ENCODE data around the gene CTNNBIP1.

CTNNBIP1 gene

DNA sequence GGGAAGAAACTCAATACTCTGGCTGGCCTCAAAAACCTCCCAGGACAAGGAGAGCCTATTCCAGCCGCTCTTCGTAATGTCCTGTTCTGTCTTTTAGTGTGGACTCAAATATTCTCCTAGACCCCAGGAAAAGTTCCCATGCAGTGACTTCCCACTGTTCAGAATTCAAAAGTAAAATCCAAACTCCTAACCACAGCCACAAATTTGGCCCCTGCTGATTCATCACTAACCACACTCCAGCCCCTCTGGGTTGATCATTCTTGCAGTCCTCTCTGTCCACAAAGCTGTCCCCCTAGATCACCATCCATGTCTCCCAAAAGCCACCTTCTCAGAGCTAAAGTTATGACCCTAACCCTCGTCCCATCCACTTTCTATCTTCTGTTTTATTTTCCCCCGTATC is 5.1 kb downstream of the CTNNBIP1 start:
- no peak for DNase-seq (ENCODE audit: low read depth in 3 of 3, low spot score in 1 of 3)

DNA sequence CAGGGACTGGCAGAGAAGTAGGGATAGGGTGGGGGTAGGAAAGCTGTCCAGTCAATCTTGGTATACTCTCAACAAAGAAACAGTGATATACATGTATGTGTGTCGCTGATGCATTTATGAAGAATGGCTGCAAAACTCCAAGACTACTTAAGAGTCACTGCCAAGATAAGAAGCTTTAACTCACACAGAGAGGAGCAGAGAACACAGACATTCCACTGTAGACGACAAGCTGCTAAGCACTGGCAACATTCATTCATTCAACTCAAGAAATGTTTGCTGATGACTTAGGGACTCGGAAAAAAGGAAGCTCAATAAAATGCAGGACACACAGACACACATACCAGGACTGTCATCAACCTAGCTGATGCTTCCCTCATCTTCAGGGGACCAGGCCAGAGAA is 5.5 kb downstream of the CTNNBIP1 start:
- DNase-seq (ENCODE audit: low read depth in 3 of 3, low spot score in 1 of 3): no peak

DNA sequence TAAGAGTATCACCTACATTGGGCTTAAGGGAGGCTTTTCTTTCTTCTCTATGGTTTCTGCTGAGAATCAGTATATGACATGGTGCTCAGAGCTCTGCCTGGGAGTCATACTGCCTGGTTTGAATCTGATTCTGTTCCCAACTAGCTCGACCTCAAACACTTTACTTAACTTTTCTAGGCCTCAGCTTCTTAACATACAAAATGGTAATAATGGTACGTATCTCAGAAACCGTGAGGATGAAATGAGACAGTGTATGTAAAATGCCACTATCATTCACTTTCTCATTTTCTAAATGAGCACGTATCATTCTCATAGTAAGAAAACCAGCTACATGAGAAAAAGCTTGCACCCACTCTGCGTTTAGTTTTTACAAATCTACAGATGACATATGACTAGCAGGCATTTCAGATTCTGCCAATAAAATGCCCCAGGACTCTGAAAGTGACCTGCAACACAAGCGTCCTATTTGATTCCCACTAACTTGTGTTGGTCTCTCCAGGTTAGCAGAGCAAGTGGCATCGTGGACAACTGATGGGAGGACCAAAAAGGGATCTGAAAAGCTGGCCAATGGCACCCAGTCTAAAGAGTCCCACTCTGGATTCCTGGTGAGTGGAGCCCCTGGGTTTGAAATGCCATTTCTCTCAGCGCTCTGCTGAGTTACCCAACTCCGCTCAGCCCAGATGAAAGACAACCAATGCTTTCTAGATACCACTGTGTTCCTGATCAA is 6.1 kb downstream of the CTNNBIP1 start:
- no peak for DNase-seq (ENCODE audit: low read depth in 3 of 3, low spot score in 1 of 3)

DNA sequence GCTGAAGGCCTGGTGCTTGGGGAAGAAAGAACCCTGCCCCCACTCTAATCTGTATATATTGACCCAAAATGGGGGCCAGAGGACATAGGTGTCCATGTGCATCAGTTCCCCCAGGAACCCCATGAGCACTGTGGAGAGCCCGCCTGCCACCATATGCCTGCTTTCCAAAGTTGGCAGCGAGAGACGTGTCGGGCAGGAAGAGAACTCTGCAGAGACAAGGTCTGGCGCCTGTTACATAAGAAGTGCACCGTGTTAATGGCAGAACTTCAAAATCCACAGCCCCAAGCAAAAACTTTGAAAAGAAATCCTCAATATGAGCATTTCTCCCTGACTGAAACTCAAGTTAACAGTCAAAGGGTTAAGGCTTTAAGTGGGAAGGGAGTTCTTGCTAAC is 8.0 kb downstream of the CTNNBIP1 start:
- no peak for DNase-seq (ENCODE audit: low read depth in 3 of 3, low spot score in 1 of 3)

DNA sequence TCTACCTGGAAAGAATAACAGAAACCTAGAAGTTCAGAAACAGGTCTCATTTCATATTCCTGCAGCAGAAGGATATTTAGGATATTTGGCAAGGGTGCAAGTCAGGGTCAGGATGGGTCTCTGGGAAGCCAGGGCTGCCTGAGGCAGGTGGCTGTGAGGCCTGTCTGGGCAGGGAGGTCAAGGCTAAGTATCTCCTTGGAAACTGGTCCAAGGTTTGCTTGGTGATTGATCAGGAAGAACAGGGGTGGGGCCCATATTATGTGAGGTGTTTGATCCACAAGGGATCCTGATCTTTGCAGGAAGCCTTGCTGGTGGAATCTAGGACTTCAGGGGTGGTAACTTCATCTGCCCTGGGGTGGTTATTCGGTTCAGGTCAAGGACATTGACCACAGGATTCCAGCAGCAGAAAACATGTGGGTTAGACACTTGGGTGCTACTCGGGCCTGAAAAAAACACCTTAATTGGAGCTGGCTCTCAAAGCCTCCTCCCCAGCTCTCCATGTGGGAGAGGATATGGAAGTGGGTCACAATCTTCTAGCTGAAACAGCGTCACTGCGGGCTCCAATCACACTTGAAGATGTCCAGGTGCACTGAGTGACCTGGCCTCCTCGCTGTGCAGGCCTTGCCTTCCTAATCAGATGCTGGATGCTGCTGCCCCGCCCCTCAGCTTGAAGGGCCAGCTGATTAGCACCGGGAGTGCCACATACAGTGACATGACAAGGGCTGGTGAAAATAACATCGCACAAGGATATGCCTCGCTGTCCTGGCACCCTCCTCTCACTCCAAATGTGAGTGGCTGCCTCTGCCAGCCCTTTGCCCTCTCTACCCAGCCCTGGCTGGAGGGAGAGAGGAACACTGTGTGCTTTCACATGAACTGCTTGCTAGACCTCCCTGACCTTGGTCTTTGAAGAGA is 8.7 kb downstream of the CTNNBIP1 start:
- no peak for DNase-seq (ENCODE audit: low read depth in 3 of 3, low spot score in 1 of 3)

DNA sequence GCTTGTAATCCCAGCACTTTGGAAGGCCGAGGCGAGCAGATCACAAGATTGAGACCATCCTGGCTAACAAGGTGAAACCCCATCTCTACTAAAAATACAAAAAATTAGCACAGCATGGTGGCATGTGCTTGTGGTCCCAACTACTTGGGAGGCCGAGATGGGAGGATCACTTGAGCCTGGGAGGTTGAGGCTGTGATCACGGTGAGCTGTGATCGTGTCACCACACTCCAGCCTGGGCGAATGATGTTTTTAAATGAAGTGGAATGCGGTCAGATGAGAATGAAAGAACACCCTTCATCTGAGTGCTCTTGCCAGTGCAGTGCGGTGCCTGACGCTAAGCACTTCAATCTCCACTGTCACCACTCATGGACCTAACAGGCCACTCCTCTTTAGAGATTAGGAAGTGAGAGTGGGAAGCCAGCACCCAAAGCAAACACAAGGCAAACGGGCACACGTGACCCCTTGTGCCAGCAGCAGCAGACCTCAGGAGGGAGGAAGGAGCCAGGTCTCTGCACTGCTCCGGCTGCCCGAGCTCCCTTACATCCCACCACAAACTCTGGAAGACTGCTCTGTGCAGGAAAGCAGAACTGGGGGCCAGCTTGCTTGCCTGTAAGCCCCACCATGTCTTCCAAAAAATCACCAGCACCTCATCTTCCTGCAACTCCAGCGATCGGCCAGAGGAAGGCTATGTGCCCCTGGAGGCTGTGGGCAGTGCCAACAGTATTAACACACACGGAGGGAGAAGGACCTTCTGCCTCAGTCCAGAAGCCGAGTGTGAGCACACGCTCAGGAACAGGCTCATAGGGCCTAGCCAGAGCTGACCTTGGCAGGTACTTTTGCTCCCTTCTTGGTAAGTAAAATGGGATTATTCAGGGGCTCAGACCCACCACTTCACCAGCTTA is 9.7 kb downstream of the CTNNBIP1 start:
- DNase-seq (ENCODE audit: low read depth in 3 of 3, low spot score in 1 of 3): no peak

DNA sequence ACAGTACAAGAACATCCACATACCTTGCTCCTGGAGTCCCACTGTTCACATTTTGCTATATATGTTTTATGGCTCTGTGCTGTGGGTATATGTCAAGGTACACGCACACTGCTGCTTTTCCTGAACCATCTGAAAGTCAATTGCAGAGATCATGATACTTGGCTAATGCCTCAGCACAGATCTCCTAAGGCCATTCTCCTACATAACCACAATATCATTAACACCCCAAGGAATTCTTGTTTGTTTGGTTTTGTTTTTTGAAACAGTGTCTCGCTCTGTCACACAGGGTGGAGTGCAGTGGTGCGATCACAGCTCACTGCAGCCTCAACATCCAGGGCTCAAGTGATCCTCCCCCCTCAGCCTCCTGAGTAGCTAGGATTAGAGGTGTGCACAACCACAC is 16.0 kb downstream of the CTNNBIP1 start:
- no peak for DNase-seq (ENCODE audit: low read depth in 3 of 3, low spot score in 1 of 3)

DNA sequence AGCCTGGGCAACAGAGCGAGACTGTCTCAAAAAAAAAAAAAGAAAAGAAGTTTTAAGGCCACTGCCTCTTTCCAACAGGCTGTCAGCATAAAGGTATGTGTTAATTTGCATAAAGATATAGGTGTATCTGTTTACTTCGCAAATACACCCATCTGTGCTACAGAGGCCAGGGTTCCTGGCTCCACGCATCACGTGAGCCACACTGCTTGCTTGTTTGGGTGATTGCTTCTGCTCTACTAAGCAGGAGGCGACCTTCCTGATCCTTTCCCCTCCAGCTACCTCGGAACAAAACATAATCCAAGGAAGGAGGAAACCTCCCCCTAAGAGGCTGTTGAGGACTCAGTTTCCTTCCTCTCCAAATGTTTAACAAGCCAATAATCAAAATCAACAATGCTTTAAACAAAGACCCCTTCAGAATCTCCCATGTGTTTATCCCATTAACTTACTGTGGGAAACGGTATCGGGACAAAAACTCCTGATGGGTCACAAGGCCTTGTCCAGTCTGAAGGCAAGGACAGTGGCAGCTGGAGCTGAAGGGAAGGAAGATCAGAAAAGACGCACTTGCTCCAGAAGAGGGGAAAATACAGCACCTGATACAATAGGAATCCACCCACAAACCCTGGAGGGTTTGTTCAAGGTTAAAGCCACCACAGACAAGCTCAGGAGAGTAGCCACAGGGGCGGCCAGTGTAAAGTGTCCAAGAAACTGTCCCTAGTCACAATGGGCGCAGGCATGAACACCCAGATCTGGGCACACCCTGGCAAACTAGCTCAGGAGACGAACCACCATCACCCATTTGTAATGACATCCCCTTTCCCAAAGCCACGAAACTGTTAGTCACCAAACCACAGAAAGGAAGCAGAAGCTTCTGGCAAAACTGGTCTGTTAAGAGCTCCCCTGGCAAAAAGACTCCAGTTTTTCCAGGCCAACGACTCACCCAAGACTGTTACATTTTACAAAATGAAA is 17.2 kb downstream of the CTNNBIP1 start:
- no peak for DNase-seq (ENCODE audit: low read depth in 3 of 3, low spot score in 1 of 3)

DNA sequence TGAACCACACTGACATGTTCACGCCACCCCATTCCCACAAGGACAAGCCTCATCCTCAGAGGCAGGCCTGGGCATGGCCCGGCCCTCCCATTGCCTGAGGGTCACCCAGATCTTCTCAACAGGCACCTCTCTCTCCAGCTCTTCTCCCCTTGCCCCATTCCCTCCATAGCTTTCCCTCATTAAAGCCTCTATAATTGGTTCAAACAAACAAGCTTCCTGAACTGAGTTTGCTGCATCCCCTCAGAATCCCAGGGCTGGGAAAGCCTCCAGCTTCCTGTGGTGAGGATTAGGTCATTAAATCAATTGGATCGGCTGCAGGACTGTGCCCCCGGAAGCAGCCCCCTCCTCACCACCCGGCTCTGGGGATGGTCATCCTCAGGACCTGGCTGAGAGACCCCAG is 18.9 kb downstream of the CTNNBIP1 start:
- no peak for DNase-seq (ENCODE audit: low read depth in 3 of 3, low spot score in 1 of 3)

DNA sequence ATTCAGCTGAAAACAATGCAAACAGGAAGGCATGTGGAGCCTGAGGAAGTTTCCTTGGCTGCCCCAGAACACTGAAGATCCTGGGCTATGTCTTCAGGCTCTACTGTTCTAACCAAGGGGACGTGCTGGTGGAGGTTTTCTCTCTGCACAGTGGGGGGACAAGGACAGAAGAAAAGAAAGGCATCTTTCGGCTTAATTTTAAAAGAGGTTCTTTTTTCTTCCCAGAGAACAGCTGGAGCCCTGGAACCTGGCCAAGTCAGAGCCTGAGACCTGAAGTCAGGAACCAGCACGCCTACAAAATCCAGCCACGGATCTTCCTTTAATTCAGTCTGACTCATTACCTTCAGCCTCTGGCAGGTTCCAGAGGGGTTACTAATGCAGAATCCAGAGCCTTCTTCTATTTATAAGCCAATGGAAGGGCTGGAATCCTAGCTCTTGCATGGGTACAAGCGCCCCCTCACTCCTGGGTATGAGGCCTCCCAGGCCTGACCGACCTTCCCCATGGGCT is 19.8 kb downstream of the CTNNBIP1 start:
- DNase-seq (ENCODE audit: low read depth in 3 of 3, low spot score in 1 of 3): no peak

DNA sequence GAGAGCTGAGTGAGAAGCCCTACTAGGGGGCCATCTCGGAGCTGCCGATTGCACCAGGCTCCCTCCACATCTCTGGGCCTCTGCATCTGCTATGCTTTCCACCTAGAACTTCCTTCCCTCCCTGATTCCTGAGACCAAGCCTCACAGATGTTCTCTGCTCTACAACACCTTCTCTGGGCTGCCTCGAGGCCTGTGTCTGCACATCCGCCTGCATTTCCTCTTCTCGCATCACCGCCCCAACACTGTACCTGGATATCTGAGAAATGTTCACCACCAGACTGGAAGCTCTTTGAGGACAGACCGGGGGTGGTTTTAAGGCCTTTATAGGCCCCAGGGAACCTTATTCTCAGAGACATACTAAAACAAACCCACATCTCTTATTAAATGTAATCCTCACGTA is 20.7 kb downstream of the CTNNBIP1 start:
- no peak for DNase-seq (ENCODE audit: low read depth in 3 of 3, low spot score in 1 of 3)

DNA sequence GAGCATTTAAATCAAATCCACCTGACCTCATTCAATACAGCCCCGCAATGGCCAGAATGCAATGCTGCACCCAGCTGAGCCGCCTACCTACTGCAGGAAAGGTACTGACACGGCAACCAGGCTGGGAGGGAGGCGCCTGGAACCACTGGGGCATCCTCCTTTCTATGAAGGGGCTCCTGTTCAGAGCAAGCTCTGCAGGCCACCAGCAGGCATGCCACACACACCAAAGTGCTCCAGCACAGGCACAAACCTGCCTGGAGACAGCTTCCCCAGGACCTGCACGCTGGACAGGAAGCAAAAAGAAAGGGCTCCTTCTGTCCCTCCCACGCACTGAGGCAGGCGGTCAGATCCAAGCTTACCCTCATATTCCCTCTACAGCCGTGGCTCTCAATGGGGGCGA is 21.2 kb downstream of the CTNNBIP1 start:
- DNase-seq (ENCODE audit: low read depth in 3 of 3, low spot score in 1 of 3): no peak

DNA sequence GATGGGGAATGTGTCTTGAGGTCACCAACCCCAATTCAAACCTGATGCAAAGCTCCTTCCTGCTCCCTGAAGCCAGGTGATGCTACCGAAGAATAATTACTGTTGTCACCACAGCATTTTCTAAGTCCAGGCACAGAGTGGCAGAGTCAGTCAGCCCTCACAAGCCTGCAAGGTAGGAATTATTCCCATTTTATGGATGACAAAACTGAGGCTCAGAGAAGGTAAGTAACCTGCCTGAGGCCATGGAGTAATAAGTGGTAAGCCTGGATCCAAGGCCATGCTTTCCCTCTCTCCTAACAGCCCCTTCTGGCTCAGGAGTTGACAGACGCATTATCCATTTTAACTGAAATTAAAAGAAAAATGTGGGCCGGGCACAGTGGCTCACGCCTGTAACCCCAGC is 23.0 kb downstream of the CTNNBIP1 start:
- DNase-seq (ENCODE audit: low read depth in 3 of 3, low spot score in 1 of 3): no peak

DNA sequence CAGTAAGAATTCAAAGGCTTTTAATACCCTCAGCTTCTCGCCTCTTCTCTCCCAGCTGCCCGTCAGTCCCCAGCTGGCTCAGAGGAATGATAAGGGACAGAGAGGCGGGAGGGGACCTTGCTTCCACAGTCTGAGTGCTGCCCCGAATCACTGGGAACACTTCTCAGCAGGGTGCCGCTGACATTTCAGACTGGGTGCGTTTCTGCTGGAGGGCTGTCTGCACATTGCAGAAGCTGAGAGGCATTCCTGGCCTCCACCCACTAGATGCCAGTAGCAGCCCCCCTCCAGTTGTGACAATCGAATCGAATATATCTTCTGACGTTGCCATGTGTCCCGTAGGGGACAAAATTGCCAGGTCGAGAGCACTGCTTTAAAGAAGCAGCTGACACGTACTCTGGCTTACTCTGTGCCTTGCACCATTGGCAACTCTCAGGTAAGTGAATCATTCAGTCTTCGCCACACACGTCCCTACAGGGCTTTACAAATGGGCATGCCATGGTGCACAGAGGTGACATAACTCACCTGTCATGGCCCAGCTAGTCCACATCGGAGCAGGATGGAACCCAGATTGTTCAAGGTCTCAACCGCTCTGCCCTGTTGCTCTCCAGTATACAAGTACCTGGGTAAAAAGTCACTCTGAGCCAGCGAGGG is 23.9 kb downstream of the CTNNBIP1 start:
- no peak for DNase-seq (ENCODE audit: low read depth in 3 of 3, low spot score in 1 of 3)

DNA sequence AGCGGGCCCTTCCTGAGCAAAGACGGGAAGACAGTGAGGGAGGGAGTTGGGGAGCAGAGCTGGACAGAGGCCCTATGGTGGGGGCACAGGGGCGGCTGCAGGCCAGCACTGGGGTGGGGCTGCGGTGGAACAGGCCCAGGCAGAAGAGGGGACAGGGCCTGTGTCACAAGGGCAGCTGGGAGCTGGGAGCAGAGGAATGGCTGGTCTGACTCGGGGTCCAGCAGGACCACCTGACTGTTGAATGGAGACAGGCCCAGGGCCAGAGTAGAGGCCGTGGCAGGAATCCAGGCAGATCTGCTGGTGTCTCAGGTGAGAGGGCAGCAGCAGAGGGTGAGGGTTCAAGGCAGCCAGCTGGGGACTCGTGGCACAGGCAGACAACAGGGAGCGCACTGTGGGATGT is 25.3 kb downstream of the CTNNBIP1 start:
- DNase-seq (ENCODE audit: low read depth in 3 of 3, low spot score in 1 of 3): no peak

DNA sequence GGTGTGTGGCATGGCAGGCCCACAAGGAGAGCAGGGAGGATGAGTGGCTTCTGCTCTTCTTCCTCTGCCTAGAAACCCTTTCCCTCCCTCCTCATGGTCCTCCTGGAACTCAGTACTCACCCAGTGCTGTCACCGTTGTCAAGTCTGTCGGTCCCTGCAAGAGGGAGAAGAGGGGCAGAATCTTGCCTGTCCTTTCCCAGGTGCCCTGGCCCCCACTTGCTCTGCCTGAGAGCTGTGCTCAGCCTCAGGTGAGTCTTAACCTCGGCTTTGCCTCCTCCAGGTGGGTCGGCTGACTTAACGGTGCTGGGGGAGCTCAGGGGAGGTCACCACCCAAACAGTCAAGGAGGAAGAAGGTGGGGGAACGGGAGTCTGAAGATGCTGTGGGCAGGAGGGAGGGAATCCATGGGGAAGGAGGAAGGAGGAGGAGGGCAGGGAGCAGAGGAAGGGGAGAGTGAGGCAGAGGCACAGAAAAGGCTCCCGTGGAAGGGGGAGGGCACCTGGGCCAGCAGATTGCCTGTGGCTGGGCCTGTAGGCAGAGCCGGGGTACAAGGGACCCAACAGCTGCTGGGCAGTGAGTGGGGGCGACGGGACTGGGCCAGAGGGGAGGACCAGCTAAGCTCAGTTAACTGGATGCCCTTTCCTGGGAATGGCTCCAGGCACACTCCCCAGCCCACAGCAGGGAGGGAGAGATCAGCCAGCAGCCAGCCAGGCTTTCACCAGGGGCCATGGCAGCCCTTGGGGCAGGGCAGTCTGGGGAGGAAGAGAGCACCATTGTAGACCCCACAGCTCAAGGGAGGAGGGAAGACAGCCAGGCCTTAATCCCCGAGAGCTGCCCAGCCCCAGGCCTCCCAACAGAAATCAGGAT is 26.3 kb downstream of the CTNNBIP1 start:
- no peak for DNase-seq (ENCODE audit: low read depth in 3 of 3, low spot score in 1 of 3)

DNA sequence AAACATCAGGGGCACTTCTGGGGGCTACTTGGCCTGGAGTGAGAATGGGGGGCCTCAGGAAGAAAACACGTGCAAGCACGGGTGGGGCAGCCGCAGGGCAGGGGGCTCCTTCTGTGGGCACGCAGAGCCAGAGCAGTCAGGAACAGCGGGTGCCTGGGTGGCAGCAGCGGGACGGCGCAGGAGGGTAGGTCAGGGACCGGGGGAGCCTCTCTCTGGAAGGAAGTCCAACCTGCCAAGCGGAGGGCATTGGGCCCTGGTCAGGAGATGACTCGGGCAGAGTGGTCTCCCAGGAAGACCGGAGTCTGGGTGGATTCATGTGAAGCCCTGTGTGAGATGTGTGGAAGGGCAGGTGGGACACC is 27.1 kb downstream of the CTNNBIP1 start:
- DNase-seq (ENCODE audit: low read depth in 3 of 3, low spot score in 1 of 3): no peak

DNA sequence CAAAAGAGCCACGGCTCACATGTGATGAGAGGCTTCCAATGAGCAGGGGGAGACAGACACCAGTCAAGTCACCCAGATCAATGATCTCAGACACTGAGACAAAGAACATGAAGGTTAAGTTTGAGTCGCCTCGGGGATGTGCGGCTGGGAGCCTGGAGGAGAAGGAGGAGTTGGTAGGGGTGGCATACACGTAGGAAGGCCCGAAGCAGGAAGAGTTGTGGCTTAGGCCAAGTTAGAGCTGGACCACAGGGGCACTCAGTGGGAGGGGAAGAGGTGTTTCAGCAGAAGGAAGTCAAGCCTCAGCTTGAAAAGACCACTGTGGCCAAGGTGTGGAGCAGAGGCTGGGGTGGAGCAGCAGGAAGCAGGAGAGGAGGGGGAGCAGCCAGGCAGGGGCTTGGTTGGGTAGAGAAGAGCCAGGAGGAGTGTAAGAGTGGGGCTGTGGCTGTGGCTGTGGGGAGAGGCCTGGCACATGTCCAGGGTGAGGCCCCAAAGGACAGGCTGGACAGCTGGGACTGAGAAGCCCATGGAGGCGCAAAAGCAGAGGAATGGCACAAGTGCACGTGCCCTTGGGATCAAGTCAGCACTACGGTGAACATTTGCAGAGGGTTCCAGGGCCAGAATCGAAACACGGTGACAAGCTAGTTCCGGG is 27.6 kb downstream of the CTNNBIP1 start:
- DNase-seq (ENCODE audit: low read depth in 3 of 3, low spot score in 1 of 3): no peak
